HG03045 (cell line): Measurements from ENCODE around the gene HSPA5.
"Not testable (repeated sequence)": the region's sequence is repeated elsewhere in the genome, so short reads cannot be mapped to it uniquely, and the experiment has no call there.

Experiments
- ATAC-seq: cut with Tn5 transposase; IDR thresholded peaks from one replicate; pipeline ENCODE4 v1.9.1; 2021; ENCODE audit warnings: mild to moderate bottlenecking, moderate library complexity; ENCODE audit not compliant: unreplicated experiment

Gene HSPA5

DNA sequence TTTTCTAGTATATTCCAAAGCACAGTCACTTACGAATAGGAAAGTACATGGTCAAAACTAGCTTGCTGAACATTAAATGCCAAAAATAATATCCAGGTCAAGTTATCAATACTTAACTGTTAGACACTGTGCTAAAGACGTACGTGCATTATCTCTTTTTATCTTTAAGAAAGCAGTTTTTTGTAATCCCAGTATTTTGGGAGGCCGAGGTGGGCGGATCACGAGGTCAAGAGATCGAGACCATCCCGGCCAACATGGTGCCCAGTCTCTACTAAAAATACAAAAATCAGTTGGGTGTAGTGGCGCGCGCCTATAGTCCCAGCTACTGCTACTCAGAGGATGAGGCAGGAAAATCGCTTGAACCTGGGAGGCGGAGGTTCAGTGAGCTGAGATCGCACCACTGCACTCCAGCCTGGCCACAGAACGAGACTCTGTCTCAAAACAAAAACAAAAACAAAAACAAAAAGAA lies 2.7 kb upstream of the HSPA5 start:
- no peak for ATAC-seq

DNA sequence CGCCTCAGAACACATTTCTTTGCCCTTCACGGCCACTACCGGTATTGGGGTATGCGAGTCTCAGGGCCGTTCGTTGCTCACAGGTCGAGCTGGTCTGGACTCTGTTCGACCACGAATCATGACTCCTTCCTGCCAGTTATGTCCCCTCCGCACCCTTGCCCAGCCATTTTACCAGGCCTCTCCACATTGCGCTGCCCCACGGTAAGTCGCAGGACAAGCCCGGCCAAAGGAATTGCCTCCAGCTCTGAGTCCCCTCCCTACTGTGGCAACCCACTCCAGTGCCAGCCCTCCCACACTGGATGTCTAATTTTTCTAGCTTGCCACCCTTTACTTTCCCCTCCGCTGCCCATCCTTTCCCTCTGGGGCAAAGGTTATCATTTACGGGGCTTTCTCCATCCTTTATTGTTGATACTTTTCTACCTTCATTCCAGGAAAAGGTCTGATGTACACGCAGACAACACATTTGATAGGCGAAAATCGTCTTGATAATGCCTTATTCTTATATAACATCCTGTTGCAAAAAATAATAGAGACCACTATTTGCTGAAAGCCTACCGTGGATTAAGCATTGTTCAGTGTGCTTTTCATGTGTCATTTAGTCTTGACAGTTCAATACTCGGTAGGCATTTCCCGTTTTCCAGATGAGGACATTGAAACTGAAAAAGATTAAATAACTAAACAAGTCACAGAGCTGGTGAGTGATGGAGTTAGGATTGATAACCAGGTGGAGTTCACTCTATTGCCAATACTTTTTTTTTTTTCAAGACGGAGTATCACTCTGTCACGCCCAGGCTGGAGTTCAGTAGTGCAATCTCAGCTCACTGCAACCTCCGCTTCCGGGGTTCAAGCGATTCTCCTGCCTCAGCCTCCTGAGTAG lies 958 bp upstream of the HSPA5 start:
- peak; percentile 16 for ATAC-seq

DNA sequence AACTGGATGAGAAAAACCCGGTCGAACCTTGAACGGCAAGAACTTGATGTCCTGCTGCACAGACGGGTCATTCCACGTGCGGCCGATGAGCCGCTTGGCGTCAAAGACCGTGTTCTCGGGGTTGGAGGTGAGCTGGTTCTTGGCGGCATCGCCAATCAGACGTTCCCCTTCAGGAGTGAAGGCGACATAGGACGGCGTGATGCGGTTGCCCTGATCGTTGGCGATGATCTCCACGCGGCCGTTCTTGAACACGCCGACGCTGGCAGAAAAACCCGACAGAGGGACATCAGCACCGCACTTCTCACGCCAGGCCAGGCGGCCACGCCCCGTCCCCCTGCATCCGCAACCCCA lies 519 bp downstream of the HSPA5 start:
- ATAC-seq: peak; percentile 19

DNA sequence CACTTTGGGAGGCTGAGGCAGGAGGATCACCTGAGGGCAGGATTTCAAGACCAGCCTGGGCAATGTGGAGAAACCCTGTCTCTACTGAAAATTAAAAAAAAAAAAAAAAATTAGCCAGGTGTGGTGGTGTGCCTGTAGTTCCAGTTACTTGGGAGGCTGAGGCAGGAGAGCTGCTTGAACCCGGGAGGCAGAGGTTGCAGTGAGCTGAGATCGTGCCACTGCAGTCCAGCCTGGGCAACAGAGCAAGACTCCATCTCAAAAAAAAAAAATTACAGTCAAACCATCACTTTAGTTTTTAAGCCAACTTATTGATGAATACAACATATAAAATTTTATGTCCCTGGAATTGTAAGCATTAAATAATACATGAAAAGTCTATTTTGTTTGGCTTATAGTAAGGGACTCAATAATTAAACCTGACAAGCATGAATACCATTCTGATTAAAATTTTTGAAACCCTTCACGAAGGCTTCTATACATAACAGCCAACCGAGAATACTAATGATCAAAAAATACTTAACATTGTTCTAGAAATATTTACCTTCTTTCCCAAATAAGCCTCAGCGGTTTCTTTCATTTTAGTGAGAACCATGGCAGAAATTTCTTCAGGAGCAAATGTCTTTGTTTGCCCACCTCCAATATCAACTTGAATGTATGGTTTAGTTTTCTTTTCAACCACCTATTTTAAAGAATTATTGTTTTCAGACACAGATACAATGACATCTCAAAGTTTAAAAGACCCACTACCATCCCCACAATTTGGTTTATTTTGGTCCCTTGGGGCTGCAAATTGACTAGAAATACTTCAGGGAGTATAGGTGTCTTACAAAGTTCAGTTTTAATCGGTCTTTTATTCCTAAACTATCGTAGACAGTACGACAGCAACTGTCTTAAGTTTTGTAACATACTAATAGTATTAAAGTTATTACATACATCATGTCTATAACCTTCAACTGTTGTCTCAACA lies 1.2 kb downstream of the HSPA5 start:
- ATAC-seq: no peak

DNA sequence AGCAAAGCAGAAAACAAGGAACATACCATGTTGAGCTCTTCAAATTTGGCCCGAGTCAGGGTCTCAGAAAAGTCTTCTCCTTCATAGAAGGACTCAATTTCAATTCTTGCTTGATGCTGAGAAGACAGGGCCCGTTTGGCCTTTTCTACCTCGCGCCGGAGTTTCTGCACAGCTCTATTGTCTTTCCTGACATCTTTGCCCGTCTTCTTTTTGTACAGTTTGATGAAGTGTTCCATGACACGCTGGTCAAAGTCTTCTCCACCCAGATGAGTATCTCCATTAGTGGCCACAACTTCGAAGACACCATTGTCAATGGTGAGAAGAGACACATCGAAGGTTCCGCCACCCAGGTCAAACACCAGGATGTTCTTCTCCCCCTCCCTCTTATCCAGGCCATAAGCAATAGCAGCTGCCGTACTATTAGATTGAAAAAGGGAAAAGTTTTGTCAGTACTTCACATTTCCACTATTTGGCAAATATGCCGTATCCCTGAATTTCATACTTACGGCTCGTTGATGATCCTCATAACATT lies 2.2 kb downstream of the HSPA5 start:
- ATAC-seq: no peak

DNA sequence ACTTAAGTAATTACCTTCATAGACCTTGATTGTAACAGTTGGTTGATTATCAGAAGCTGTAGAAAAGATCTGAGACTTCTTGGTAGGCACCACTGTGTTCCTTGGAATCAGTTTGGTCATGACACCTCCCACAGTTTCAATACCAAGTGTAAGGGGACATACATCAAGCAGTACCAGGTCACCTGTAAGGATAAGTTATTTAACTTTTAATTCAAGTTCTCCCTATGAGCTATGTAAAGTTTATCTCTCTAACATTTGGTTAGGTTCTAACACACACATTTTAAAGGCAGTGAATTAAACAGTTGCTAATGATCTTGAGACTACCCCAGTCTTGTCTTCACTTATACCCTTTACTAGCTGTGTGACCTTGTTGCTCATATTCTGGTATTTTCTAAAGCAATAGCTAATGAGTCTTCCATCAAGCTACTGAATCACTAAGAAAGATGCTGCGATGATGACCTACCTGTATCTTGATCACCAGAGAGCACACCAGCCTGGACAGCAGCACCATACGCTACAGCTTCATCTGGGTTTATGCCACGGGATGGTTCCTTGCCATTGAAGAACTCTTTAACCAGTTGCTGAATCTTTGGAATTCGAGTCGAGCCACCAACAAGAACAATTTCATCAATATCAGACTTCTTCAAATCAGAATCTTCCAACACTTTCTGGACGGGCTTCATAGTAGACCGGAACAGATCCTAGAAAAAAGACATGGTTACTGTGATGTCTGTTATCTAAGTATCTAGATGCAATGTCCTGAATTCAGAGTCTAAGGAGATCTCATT lies 2.8 kb downstream of the HSPA5 start:
- no peak for ATAC-seq

DNA sequence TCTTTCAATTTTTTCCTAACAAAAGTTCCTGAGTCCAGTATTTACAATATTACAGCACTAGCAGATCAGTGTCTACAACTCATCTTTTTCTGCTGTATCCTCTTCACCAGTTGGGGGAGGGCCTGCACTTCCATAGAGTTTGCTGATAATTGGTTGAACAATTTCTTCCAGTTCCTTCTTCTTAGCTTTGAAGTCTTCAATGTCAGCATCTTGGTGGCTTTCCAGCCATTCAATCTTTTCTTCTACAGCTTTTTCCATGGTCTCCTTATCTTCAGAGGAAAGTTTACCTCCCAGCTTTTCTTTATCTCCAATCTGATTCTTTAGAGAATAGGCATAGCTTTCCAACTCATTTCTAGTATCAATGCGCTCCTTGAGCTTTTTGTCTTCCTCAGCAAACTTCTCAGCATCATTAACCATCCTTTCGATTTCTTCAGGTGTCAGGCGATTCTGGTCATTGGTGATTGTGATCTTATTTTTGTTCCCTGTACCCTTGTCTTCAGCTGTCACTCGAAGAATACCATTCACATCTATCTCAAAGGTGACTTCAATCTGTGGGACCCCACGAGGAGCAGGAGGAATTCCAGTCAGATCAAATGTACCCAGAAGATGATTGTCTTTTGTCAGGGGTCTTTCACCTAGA lies 4.5 kb downstream of the HSPA5 start:
- not testable (repeated sequence) for ATAC-seq

DNA sequence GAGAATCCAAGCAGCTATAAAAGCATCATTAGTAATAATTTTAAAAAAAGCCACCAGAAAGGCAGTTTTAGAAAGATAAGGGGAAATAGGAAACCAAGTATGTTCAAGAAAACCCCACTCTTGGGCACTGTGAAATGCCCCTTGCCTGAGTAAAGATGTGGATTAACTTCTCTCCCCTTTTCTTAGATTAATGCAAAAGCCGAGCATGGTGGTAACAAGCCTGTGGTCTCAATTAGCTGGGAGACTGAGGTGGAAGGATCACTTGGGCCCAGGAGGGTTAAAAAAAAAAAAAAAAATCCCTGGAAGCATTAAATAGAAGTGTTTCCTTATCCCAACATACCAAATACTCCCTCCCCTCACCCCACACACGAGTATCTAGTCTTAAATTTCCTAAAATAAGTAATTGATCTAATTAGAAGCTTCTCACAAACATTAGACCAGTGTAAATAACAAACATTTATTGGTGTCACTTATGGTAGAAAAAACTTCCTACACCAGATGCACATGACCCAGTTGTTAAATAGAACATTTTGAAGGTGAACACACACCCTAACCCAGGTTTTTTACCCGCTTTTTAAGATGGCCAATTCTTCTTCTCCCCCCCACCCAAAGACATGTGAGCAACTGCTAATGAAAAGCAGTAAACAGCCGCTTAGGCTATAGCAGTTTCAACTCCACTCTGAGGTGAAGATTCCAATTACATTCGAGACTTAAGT lies 5.2 kb downstream of the HSPA5 start:
- ATAC-seq: no peak

DNA sequence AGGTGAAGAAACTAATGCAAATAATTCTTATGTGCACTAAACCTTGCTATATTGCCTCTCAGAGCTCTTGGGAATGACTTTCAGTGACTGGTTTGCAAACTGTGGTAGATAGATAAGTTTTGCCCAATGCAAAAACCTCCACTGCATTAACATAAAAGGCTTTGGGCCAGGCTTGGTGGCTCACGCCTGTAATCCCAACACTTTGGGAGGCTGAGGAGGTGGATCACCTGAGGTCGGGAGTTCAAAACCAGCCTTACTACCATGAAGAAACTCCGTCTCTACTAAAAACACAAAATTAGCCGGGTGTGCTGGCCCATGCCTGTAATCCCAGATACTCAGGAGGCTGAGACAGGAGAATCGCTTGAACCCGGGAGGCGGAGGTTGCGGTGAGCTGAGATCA lies 7.0 kb downstream of the HSPA5 start:
- ATAC-seq: not testable (repeated sequence)

DNA sequence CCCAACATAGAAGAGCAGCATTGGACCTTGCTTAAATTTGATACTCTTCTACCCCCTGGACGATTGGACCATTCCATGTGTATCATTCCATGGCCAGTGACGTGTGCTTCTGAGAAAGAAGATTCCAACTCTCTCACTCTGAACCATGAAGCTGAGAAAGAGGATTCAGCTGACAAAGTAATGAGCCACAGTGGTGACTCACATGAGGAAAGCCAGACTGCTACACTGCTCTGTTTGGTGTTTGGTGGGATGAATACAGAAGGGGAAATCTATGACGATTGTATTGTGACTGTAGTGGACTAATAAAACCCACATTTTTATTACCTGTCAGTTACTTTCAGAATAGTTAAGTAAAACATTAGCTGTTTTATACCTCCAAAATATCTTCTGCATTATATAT lies 7.5 kb downstream of the HSPA5 start:
- ATAC-seq: no peak

DNA sequence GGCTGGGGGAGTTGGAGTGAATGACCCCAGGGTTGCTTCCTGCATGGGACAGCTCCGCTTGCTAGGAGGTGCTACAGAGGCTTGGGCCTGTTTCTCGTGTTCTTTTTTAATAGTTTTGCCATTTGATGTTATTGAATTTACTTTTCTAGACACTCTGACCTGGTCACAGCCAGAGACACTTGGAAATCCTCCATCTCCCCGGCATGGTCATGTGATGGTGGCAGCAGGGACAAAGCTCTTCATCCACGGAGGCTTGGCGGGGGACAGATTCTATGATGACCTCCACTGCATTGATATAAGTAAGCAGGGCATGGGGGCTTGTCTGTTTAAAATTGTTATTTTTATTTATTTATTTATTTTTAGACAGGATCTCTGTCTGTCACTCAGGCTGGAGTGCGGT lies 13.4 kb downstream of the HSPA5 start:
- no peak for ATAC-seq

DNA sequence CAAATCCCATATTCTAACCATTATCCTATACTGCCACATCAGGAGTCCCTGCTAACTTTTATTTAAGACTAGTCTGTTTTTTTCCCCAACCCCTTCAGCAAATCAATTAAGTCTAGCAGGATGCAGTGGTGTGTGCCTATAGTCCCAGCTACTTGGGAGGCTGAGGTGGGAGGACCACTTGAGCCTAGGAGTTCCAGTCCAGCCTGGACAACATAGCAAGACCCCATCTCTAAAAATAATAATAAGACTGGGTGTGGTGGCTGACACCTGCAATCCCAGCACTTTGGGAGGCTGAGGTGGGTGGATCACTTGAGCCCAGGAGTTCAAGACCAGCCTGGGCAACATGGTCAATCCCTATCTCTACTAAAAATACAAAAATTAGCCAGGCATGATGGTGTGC lies 16.3 kb downstream of the HSPA5 start:
- ATAC-seq: not testable (repeated sequence)

DNA sequence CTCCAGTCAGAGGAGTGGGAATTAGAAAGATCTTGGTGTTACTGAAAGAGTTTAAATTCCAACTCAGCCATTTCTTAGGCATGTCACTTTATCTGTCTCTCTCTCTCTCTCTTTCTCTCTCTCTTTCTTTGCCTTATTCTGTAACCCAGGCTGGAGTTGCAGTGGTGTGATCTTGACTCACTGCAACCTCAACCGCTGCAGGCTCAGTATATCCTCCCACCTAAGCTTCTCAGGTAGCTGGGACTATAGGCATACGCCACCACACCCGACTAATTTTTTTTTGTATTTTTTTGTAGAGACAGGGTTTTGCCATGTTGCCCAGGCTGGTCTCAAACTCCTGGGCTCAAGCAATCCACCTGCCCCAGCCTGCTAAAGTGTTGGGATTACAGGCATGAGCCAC lies 22.5 kb downstream of the HSPA5 start:
- ATAC-seq: no peak

DNA sequence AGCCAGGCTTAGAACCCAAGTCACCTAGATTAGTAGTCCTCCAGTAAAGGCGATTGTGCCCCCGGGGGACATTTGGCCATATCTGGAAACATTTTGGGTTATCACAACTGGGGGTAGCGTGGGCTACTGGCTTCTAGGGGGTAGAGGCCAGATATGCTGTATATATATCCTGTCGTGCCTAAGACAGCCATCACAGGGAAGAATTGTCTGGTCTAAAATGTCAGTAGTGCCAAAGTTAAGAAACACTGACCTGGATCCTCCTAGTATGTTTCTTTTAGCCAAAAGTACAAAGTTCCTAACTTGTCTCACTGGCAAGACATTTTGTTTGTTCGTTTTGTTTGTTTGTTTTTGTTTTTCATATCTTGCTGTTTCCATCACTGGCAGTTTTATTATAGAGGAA lies 27.0 kb downstream of the HSPA5 start:
- ATAC-seq: no peak

DNA sequence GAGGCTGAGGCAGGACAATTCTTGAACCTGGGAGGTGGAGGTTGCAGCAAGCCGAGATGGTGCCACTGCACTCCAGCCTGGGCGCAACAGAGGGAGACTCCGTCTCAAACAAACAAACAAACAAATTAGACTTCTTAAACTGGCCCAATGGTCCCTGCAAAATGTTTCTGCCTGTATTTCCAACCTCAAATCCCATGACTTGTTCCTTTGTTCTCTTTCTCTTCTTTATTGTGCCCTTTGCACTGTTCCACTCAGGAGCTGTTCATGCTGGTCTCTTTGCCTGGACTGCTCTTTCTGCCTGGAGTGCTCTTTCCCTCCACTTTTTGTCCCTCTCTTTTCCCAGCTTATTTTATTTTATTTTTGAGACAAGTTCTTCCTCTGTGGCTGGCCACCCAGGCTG lies 36.7 kb downstream of the HSPA5 start:
- no peak for ATAC-seq

DNA sequence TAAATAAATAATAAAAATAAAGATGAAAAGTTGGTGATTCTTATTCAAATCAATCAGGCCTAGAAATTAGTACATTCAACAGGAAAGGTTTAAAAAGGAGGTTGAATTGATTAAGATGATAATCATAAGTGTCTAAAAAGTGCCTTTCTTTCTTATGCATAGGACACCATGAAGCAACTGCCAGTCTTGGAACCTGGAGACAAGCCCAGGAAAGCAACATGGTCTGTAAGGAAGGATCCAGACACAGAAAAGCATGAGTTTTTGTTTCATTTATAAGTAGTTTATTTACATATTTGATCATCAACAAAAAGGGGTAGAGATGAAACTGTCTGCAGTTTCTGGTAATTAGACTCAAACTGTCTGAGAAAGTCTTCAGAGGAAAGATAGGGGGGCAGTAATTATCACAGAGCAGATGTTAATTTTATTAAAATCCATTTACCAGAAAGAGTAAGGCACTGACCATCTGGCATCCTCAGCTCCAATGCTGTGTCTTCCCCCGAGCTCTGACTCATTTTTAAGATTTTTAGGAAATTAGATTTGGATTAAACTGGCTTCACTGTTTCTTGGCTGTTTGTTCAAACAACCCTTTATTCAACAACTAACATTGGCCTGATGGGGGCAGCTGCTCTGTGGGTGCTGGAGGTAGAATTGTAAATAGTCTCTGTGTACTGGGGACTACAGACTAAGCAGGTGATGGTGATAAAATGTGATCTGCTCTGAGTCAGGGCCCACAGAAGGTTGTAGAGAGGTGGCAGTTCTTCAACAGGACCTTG lies 38.1 kb downstream of the HSPA5 start:
- no peak for ATAC-seq

DNA sequence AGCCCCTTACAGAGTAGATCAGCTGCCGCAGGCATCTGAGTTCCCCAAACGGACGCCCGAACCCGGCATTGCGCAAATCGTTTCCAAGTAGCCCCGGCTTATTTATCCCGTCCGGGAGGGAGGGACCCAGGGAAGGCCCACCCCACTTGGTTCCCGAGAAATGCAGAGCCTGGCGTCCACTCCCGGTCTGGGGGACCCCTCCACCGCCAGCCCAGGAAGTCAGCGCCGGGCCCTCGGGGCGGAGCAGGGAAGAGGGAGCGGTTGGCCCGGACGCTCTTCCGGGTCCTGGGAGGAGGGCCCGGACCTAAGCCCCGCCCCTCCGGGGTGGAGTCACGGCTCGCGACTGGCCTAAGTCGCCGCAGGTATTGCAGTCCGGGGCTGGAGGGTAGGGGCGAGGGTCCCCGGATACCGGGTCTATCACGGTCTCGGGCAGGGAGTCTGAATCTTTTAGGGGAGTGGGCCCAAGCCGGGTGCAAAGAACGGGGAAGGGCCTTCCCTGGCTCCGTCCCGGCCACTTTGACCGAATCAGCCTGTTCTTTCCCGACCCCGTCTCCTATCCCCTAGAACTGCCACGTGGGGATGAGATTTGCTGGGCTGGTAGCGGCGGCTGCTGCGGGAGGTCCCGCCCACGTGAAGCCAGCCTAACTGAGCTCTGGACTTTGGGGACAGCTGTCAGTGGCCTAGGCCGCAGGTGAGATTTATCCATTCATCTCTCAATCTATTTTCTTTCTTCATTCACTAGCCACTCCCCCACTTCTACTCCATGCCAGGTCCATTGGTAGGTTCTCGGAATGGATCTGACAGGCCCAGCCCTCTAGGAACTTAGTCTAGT lies 40.7 kb downstream of the HSPA5 start, which contains the start of gene RABEPK:
Gene RABEPK, plus strand, starts transcription at position 327 of the 832 bp plus-strand sequence. CDS start 2,472 bp downstream, outside the sequence.
- peak; percentile 99 for ATAC-seq

DNA sequence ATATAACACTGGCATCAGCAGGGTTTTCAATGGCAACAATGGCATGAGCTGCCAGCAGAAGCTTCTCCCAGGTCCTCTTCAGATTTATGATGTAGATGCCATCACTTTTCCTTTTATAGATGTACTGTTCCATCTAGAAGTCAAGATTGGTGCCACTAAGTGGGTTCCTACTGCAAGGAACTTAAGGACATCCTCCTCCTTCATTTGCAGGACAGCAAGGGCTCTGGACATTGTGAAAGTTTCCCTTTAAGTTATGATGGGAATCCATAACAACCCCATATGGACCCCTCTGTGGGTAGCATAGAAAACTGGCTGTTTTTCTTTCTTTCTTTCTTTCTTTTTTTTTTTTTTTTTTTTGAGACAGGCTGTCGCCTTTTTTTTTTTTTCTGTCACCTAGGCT lies 45.6 kb downstream of the HSPA5 start:
- ATAC-seq: not testable (repeated sequence)
